Karpas-422 (cell line): Measurements from ENCODE around the gene TCF15. TPM values are rescaled to one million over a fixed set of nuclear protein-coding genes. Genes with fewer than 3 reads are reported as not detected.

Experiments used
- DNase-seq: peaks from one replicate; pipeline ENCODE4 v3.0.0-alpha.2; 2015
- H2AFZ ChIP-seq: fragments of 200-600 bp; sonication (generic); 2 replicates; pipeline ENCODE4 v1.6.1; 2014; ENCODE audit warnings: antibody characterized with exemption, low read length, mixed read lengths
- H3K27ac ChIP-seq: fragments of 200-600 bp; sonication (generic); 2 replicates; pipeline ENCODE4 v1.5.1; 2014; ENCODE audit warnings: mild to moderate bottlenecking, low read length, moderate library complexity
- H3K27me3 ChIP-seq: fragments of 200-600 bp; sonication (generic); 2 replicates; pipeline ENCODE4 v1.6.1; 2014; ENCODE audit warnings: low read length, mixed read lengths
- H3K36me3 ChIP-seq: fragments of 200-600 bp; sonication (generic); 2 replicates; pipeline ENCODE4 v1.6.1; 2014; ENCODE audit warnings: low read length, mixed read lengths; ENCODE audit not compliant: insufficient read depth
- H3K4me1 ChIP-seq: fragments of 200-600 bp; sonication (generic); 2 replicates; pipeline ENCODE4 v1.6.1; 2014; ENCODE audit warnings: mild to moderate bottlenecking, low read length, mixed read lengths
- H3K4me2 ChIP-seq: fragments of 200-600 bp; sonication (generic); 2 replicates; pipeline ENCODE4 v1.6.1; 2014; ENCODE audit warnings: low read length, low read depth, mild to moderate bottlenecking; ENCODE audit not compliant: poor library complexity, severe bottlenecking
- H3K4me3 ChIP-seq: fragments of 200-600 bp; sonication (generic); 2 replicates; pipeline ENCODE4 v1.5.1; 2014; ENCODE audit warnings: mild to moderate bottlenecking, antibody characterized with exemption, low read length, mixed read lengths
- H3K79me2 ChIP-seq: fragments of 200-600 bp; sonication (generic); 2 replicates; pipeline ENCODE4 v1.6.1; 2014; ENCODE audit warnings: mild to moderate bottlenecking, low read length, mixed read lengths
- H3K9ac ChIP-seq: fragments of 200-600 bp; sonication (generic); 2 replicates; pipeline ENCODE4 v1.6.0; 2014; ENCODE audit warnings: low read length
- H3K9me2 ChIP-seq: fragments of 200-600 bp; sonication (generic), shearing (Covaris generic); replicated peaks from 2 replicates; pipeline ENCODE4 v1.6.0; 2014; ENCODE audit warnings: mild to moderate bottlenecking, low read length, moderate library complexity; ENCODE audit not compliant: insufficient read depth
- H3K9me3 ChIP-seq: fragments of 300-700, 200-600 bp; sonication (generic); 2 replicates; pipeline ENCODE4 v1.6.1; 2014; ENCODE audit warnings: low read length, mixed read lengths
- H4K20me1 ChIP-seq: fragments of 200-600 bp; sonication (generic); 2 replicates; pipeline ENCODE4 v1.6.1; 2014; ENCODE audit warnings: mild to moderate bottlenecking, antibody characterized with exemption, low read length, low read depth; ENCODE audit not compliant: insufficient read depth
- total RNA-seq: library from RNA; depleted of rRNA; stranded (reverse); fragments of >200 nt; shearing (Covaris generic); gene quantifications from 2 replicates; pipeline ENCODE4 v1.2.3, GENCODE V29; 2014; ENCODE audit warnings: low replicate concordance

TCF15 gene
- total RNA-seq, 1 experiment from 2014 or later, result not detected

GRCh38 chr20:622161-622560 is 12.1 kb upstream of the TCF15 start:
- Histone ChIP-seq H3K4me2 (no peak overlapping the region), H3K9ac (no peak overlapping the region), H3K79me2 (no peaks in the 10 kb centered on the region), H4K20me1 (no peaks in the 10 kb centered on the region), H3K4me1 (no peaks in the 10 kb centered on the region), H3K9me3 (no peaks in the 10 kb centered on the region), H3K36me3 (no peaks in the 10 kb centered on the region), H3K9me2 (no peaks in the 10 kb centered on the region), H3K27ac (no peak overlapping the region), H3K27me3 (no peaks in the 10 kb centered on the region), H3K4me3 (no peak overlapping the region), H2AFZ (no peak overlapping the region)
- no peak for DNase-seq

- H3K27ac ChIP-seq, result no peak overlapping the region
Measured at GRCh38 chr20:621125-621756, 11.1 kb upstream of the TCF15 start.

GRCh38 chr20:620246-620645 is 10.1 kb upstream of the TCF15 start:
- H3K27me3 ChIP-seq, result no peaks in the 10 kb centered on the region
- H3K27ac ChIP-seq, result no peak overlapping the region
- H3K4me3 ChIP-seq, result no peak overlapping the region
- H3K9me3 ChIP-seq, result no peaks in the 10 kb centered on the region
- no peak overlapping the region for H2AFZ ChIP-seq
- no peaks in the 10 kb centered on the region for H3K36me3 ChIP-seq
- H3K4me1 ChIP-seq, result no peaks in the 10 kb centered on the region
- H3K79me2 ChIP-seq, result no peaks in the 10 kb centered on the region
- no peaks in the 10 kb centered on the region for H4K20me1 ChIP-seq
- no peak overlapping the region for H3K9ac ChIP-seq
- no peaks in the 10 kb centered on the region for H3K9me2 ChIP-seq
- DNase-seq, result no peak
- no peak overlapping the region for H3K4me2 ChIP-seq

More at GRCh38 chr20:621125-621756, 11.1 kb upstream of the TCF15 start:
- Histone ChIP-seq H3K4me1 (no peaks in the 10 kb centered on the region), H3K36me3 (no peaks in the 10 kb centered on the region), H3K9ac (no peak overlapping the region), H3K9me2 (no peaks in the 10 kb centered on the region), H3K79me2 (no peaks in the 10 kb centered on the region), H3K27me3 (no peaks in the 10 kb centered on the region), H3K9me3 (no peaks in the 10 kb centered on the region), H3K4me3 (no peak overlapping the region), H2AFZ (no peak overlapping the region), H4K20me1 (no peaks in the 10 kb centered on the region), H3K4me2 (no peak overlapping the region)
- DNase-seq, result no peak

- H3K9ac ChIP-seq, result no peak overlapping the region
- no peaks in the 10 kb centered on the region for H3K4me1 ChIP-seq
- DNase-seq, result no peak
- H3K27ac ChIP-seq, result no peak overlapping the region
- no peak overlapping the region for H2AFZ ChIP-seq
- H4K20me1 ChIP-seq, result no peaks in the 10 kb centered on the region
- H3K9me3 ChIP-seq, result no peaks in the 10 kb centered on the region
- no peak overlapping the region for H3K4me3 ChIP-seq
- H3K9me2 ChIP-seq, result no peaks in the 10 kb centered on the region
- H3K36me3 ChIP-seq, result no peaks in the 10 kb centered on the region
- no peak overlapping the region for H3K4me2 ChIP-seq
- no peaks in the 10 kb centered on the region for H3K27me3 ChIP-seq
- H3K79me2 ChIP-seq, result no peaks in the 10 kb centered on the region
Measured at GRCh38 chr20:618980-619379, 8.9 kb upstream of the TCF15 start.

GRCh38 chr20:617934-618690 is 8.0 kb upstream of the TCF15 start:
- no peak overlapping the region for H2AFZ ChIP-seq
- H3K27me3 ChIP-seq, result no peaks in the 10 kb centered on the region
- H3K9ac ChIP-seq, result no peak overlapping the region
- no peaks in the 10 kb centered on the region for H3K9me3 ChIP-seq
- no peak overlapping the region for H3K27ac ChIP-seq
- H4K20me1 ChIP-seq, result no peaks in the 10 kb centered on the region
- DNase-seq, result no peak
- H3K4me3 ChIP-seq, result no peak overlapping the region
- no peaks in the 10 kb centered on the region for H3K9me2 ChIP-seq
- no peaks in the 10 kb centered on the region for H3K79me2 ChIP-seq
- no peaks in the 10 kb centered on the region for H3K36me3 ChIP-seq
- H3K4me2 ChIP-seq, result no peak overlapping the region
- no peaks in the 10 kb centered on the region for H3K4me1 ChIP-seq

GRCh38 chr20:615514-615913 is 5.4 kb upstream of the TCF15 start:
- H3K9ac ChIP-seq, result no peak overlapping the region
- no peaks in the 10 kb centered on the region for H3K79me2 ChIP-seq
- no peaks in the 10 kb centered on the region for H3K36me3 ChIP-seq
- H3K4me1 ChIP-seq, result no peaks in the 10 kb centered on the region
- no peak overlapping the region for H3K27ac ChIP-seq
- H3K27me3 ChIP-seq, result no peaks in the 10 kb centered on the region
- H2AFZ ChIP-seq, result no peak overlapping the region
- H3K9me3 ChIP-seq, result no peaks in the 10 kb centered on the region
- H3K4me3 ChIP-seq, result no peak overlapping the region
- no peaks in the 10 kb centered on the region for H3K9me2 ChIP-seq
- H3K4me2 ChIP-seq, result no peak overlapping the region
- H4K20me1 ChIP-seq, result no peaks in the 10 kb centered on the region
- no peak for DNase-seq

- Histone ChIP-seq H2AFZ (no peak overlapping the region), H3K9ac (no peak overlapping the region), H4K20me1 (no peaks in the 10 kb centered on the region), H3K4me1 (no peaks in the 10 kb centered on the region), H3K36me3 (no peaks in the 10 kb centered on the region), H3K9me3 (no peaks in the 10 kb centered on the region), H3K4me3 (no peak overlapping the region), H3K27ac (no peak overlapping the region), H3K9me2 (no peaks in the 10 kb centered on the region), H3K27me3 (no peaks in the 10 kb centered on the region), H3K79me2 (no peaks in the 10 kb centered on the region), H3K4me2 (no peak overlapping the region)
- DNase-seq, result no peak
Measured at GRCh38 chr20:611843-612185, 1.7 kb upstream of the TCF15 start.

GRCh38 chr20:611047-611842 is 1.1 kb upstream of the TCF15 start:
- Histone ChIP-seq H2AFZ (no peak overlapping the region), H3K27me3 (no peaks in the 10 kb centered on the region), H3K4me1 (no peaks in the 10 kb centered on the region), H3K9me2 (no peaks in the 10 kb centered on the region), H3K9me3 (no peaks in the 10 kb centered on the region), H3K9ac (no peak overlapping the region), H3K4me3 (no peak overlapping the region), H4K20me1 (no peaks in the 10 kb centered on the region), H3K79me2 (no peaks in the 10 kb centered on the region), H3K4me2 (no peak overlapping the region), H3K36me3 (no peaks in the 10 kb centered on the region), H3K27ac (no peak overlapping the region)
- no peak for DNase-seq
